OCI-LY7 (cell line): ENCODE data around the gene PCDH9.

Experiments used
- CTCF ChIP-seq: fragments of 200-600 bp; sonication (generic); conservative IDR thresholded peaks from 2 replicates; pipeline ENCODE4 v1.5.1; 2014; ENCODE audit warnings: mild to moderate bottlenecking, antibody characterized with exemption, low read length, moderate library complexity, mixed read lengths
- EZH2phosphoT487 ChIP-seq: fragments of 200-600 bp; sonication (generic); IDR thresholded peaks from 2 replicates; pipeline ENCODE4 v1.6.1; 2018; ENCODE audit warnings: low read depth, borderline replicate concordance, mild to moderate bottlenecking, mixed run types, antibody characterized with exemption, low read length, moderate library complexity, mixed read lengths

- no peak for TF ChIP-seq CTCF
- no peak for TF ChIP-seq EZH2phosphoT487
Observed at GRCh38 chr13:67033170-67033569, 197.0 kb downstream of the PCDH9 start.
